ENCODE results near the gene BICDL2. TPM values are rescaled to one million over a fixed set of nuclear protein-coding genes. Genes with fewer than 3 reads are reported as not detected.
A peak's percentile ranks its signal among the peaks of the same experiment; 100 is the strongest.

The BICDL2 gene
- total and polyA plus RNA-seq, 2 donors (not counting 1 experiment from before 2014, with no cell fraction given) = not detected

GRCh38 chr16:3013491-3013951 lies 23.2 kb downstream of the BICDL2 start:
- no peaks in the 10 kb centered on the region for H3K9me3 ChIP-seq (ENCODE audit: control insufficient read depth, insufficient read depth, low read depth, low read length)
- H2AFZ ChIP-seq (ENCODE audit: low read length) = no peak overlapping the region
- no peak for TF ChIP-seq CTCF (conservative IDR thresholded peaks at IDR 0.05 in 1 of 2, IDR thresholded peaks at IDR 0.05 in 1 of 2; ENCODE audit: low read depth in 1 of 2, low read length in 2 of 2)
- no peak for TF ChIP-seq EZH2 (IDR thresholded peaks at IDR 0.05; ENCODE audit: low read length, missing control alignments)
- H3K9ac ChIP-seq (ENCODE audit: insufficient read depth, low read length) = no peak overlapping the region
- no peaks in the 10 kb centered on the region for H3K4me1 ChIP-seq (ENCODE audit: control insufficient read depth, extremely low read depth, insufficient read depth, low read length)
- H3K79me2 ChIP-seq (ENCODE audit: control insufficient read depth, insufficient read depth, low read length) = no peaks in the 10 kb centered on the region
- no peak overlapping the region for H3K4me2 ChIP-seq (ENCODE audit: extremely low read depth, insufficient read depth, low read length)
- H3K36me3 ChIP-seq (ENCODE audit: control insufficient read depth, insufficient read depth, low read length) = no peaks in the 10 kb centered on the region
- H4K20me1 ChIP-seq (ENCODE audit: control insufficient read depth, extremely low read depth, insufficient read depth, low read length) = no peaks in the 10 kb centered on the region
- no peak for DNase-seq (ENCODE audit: low read depth in 2 of 2)
- H3K27me3 ChIP-seq (ENCODE audit: control insufficient read depth, insufficient read depth, low read length) = peaks cover 30% of the 10 kb centered on the region
- no peak overlapping the region for H3K27ac ChIP-seq (ENCODE audit: insufficient read depth, low read length)
- H3K4me3 ChIP-seq (replicated peaks in 1 of 4; ENCODE audit: control extremely low read depth in 1 of 4, insufficient read depth in 1 of 4, low read depth in 3 of 4, low read length in 4 of 4) = no peak overlapping the region

GRCh38 chr16:3012828-3013420 lies 23.8 kb downstream of the BICDL2 start, which contains the start of gene CLDN9:
TSS of gene CLDN9 (plus strand) at chr16:3012923. CDS start at chr16:3013363, 440 bp downstream.
- Histone ChIP-seq H3K4me2 (ENCODE audit: extremely low read depth, insufficient read depth, low read length) (no peak within 1 kb of the TSS), H3K27me3 (ENCODE audit: control insufficient read depth, insufficient read depth, low read length) (peaks cover 34% of the 10 kb centered on the region)

DNA sequence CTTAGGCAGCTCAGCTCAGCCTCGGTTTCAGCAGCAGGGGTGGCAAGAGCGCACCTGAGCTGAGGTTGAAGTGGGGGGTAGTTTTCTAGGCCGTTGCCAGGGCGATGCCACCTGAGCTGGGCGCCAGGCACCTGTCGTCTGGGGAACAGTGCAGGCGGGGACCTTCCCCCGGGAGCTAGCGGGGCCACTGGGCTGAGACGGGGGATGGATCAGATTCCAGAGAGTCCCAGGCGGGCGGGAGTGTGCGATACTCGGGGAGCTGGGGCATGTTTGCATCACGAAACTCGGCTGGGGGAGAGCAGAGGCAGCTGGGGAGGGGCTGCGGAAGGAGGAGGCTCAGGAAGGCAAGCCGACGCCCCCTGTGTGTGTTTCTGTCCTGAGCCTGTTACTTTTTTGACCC lies 24.5 kb downstream of the BICDL2 start:
- Histone ChIP-seq H3K4me2 (ENCODE audit: extremely low read depth, insufficient read depth, low read length) (no peak overlapping the region), H3K4me3 (replicated peaks in 1 of 4; ENCODE audit: control extremely low read depth in 1 of 4, insufficient read depth in 1 of 4, low read depth in 3 of 4, low read length in 4 of 4) (no peak overlapping the region), H3K9me3 (ENCODE audit: control insufficient read depth, insufficient read depth, low read depth, low read length) (no peaks in the 10 kb centered on the region), H3K27me3 (ENCODE audit: control insufficient read depth, insufficient read depth, low read length) (peaks cover 34% of the 10 kb centered on the region), H2AFZ (ENCODE audit: low read length) (no peak overlapping the region), H3K36me3 (ENCODE audit: control insufficient read depth, insufficient read depth, low read length) (no peaks in the 10 kb centered on the region), H4K20me1 (ENCODE audit: control insufficient read depth, extremely low read depth, insufficient read depth, low read length) (no peaks in the 10 kb centered on the region), H3K27ac (ENCODE audit: insufficient read depth, low read length) (no peak overlapping the region), H3K9ac (ENCODE audit: insufficient read depth, low read length) (no peak overlapping the region), H3K79me2 (ENCODE audit: control insufficient read depth, insufficient read depth, low read length) (no peaks in the 10 kb centered on the region), H3K4me1 (ENCODE audit: control insufficient read depth, extremely low read depth, insufficient read depth, low read length) (no peaks in the 10 kb centered on the region)
- no peak for TF ChIP-seq CTCF (conservative IDR thresholded peaks at IDR 0.05 in 1 of 2, IDR thresholded peaks at IDR 0.05 in 1 of 2; ENCODE audit: low read depth in 1 of 2, low read length in 2 of 2)
- TF ChIP-seq EZH2 (IDR thresholded peaks at IDR 0.05; ENCODE audit: low read length, missing control alignments) = peak; percentile 17
- no peak for DNase-seq (ENCODE audit: low read depth in 2 of 2)

More at GRCh38 chr16:3012828-3013420, 23.8 kb downstream of the BICDL2 start, which contains the start of gene CLDN9:
- DNase-seq (ENCODE audit: low read depth in 2 of 2) = no peak
- H3K4me3 ChIP-seq (replicated peaks in 1 of 4; ENCODE audit: control extremely low read depth in 1 of 4, insufficient read depth in 1 of 4, low read depth in 3 of 4, low read length in 4 of 4) = no peak within 1 kb of the TSS
- H3K4me1 ChIP-seq (ENCODE audit: control insufficient read depth, extremely low read depth, insufficient read depth, low read length) = no peaks in the 10 kb centered on the region
- no peaks in the 10 kb centered on the region for H3K36me3 ChIP-seq (ENCODE audit: control insufficient read depth, insufficient read depth, low read length)
- H2AFZ ChIP-seq (ENCODE audit: low read length) = no peak within 1 kb of the TSS
- no peaks in the 10 kb centered on the region for H3K9me3 ChIP-seq (ENCODE audit: control insufficient read depth, insufficient read depth, low read depth, low read length)
- no peak within 1 kb of the TSS for H3K27ac ChIP-seq (ENCODE audit: insufficient read depth, low read length)
- no peaks in the 10 kb centered on the region for H4K20me1 ChIP-seq (ENCODE audit: control insufficient read depth, extremely low read depth, insufficient read depth, low read length)
- no peaks in the 10 kb centered on the region for H3K79me2 ChIP-seq (ENCODE audit: control insufficient read depth, insufficient read depth, low read length)
- H3K9ac ChIP-seq (ENCODE audit: insufficient read depth, low read length) = no peak within 1 kb of the TSS
- no peak for TF ChIP-seq CTCF (conservative IDR thresholded peaks at IDR 0.05 in 1 of 2, IDR thresholded peaks at IDR 0.05 in 1 of 2; ENCODE audit: low read depth in 1 of 2, low read length in 2 of 2)
- no peak for TF ChIP-seq EZH2 (IDR thresholded peaks at IDR 0.05; ENCODE audit: low read length, missing control alignments)

Data from fibroblast of lung (primary cell).